MM.1S (cell line): ENCODE data around the gene LMO1.

Source experiments
- DNase-seq: peaks from one replicate; pipeline ENCODE4 v3.0.0-alpha.2; 2015
- H2AFZ ChIP-seq: fragments of 300-600 bp; sonication (generic); 2 replicates; pipeline ENCODE4 v1.6.0; 2016; ENCODE audit warnings: antibody characterized with exemption, low read length
- H3F3A ChIP-seq: fragments of 300-600 bp; sonication (generic); 2 replicates; pipeline ENCODE4 v1.6.1; 2016; ENCODE audit warnings: mild to moderate bottlenecking, antibody characterized with exemption, low read length, moderate library complexity, mixed read lengths; ENCODE audit not compliant: insufficient read depth
- H3K27ac ChIP-seq: fragments of 300-600 bp; sonication (generic); 2 replicates; pipeline ENCODE4 v1.5.1; 2016; ENCODE audit warnings: mild to moderate bottlenecking, low read length
- H3K27me3 ChIP-seq: fragments of 300-600 bp; sonication (generic); replicated peaks from 2 replicates; pipeline ENCODE4 v1.6.0; 2016; ENCODE audit warnings: low read length; ENCODE audit not compliant: insufficient read depth
- H3K36me3 ChIP-seq: fragments of 300-600 bp; sonication (generic); replicated peaks from 2 replicates; pipeline ENCODE4 v1.6.1; 2016; ENCODE audit warnings: mild to moderate bottlenecking, low read length, mixed read lengths; ENCODE audit not compliant: insufficient read depth
- H3K4me1 ChIP-seq: fragments of 300-600 bp; sonication (generic); 2 replicates; pipeline ENCODE4 v1.6.1; 2016; ENCODE audit warnings: low read length, mixed read lengths
- H3K4me2 ChIP-seq: fragments of 300-600 bp; sonication (generic); 2 replicates; pipeline ENCODE4 v1.6.0; 2016; ENCODE audit warnings: low read depth, low read length
- H3K4me3 ChIP-seq: fragments of 300-600 bp; sonication (generic); 2 replicates; pipeline ENCODE4 v1.5.1; 2016; ENCODE audit warnings: low read length, mixed read lengths
- H3K79me2 ChIP-seq: fragments of 300-600 bp; sonication (generic); 2 replicates; pipeline ENCODE4 v1.6.1; 2016; ENCODE audit warnings: mixed run types, low read length, mixed read lengths
- H3K9ac ChIP-seq: fragments of 300-600 bp; sonication (generic); 2 replicates; pipeline ENCODE4 v1.6.1; 2016; ENCODE audit warnings: low read length, mixed read lengths
- H3K9me2 ChIP-seq: fragments of 300-600 bp; sonication (generic); replicated peaks from 2 replicates; pipeline ENCODE4 v1.6.1; 2016; ENCODE audit warnings: mild to moderate bottlenecking, low read length, mixed read lengths; ENCODE audit not compliant: insufficient read depth
- H3K9me3 ChIP-seq: fragments of 300-600 bp; sonication (generic); replicated peaks from 2 replicates; pipeline ENCODE4 v1.6.1; 2016; ENCODE audit warnings: mild to moderate bottlenecking, low read length, mixed read lengths; ENCODE audit not compliant: insufficient read depth
- H4K20me1 ChIP-seq: fragments of 300-600 bp; sonication (generic); 2 replicates; pipeline ENCODE4 v1.6.1; 2016; ENCODE audit warnings: mild to moderate bottlenecking, low read length, moderate library complexity, mixed read lengths; ENCODE audit not compliant: insufficient read depth
- CTCF ChIP-seq: fragments of 300-600 bp; sonication (generic); IDR thresholded peaks from 2 replicates; pipeline ENCODE4 v1.5.1; 2016; ENCODE audit warnings: antibody characterized with exemption, low read length, mixed read lengths
- EZH2 ChIP-seq: fragments of 300-600 bp; sonication (generic); optimal IDR thresholded peaks from 2 replicates; pipeline ENCODE3; 2017; ENCODE audit warnings: low read depth, mild to moderate bottlenecking, antibody characterized with exemption, low read length, mixed read lengths
- EZH2phosphoT487 ChIP-seq: fragments of 300-600 bp; sonication (generic); IDR thresholded peaks from 2 replicates; pipeline ENCODE4 v1.6.1; 2018; ENCODE audit warnings: antibody characterized with exemption, low read length

LMO1 gene

GRCh38 chr11:8250981-8251615, 12.6 kb downstream of the LMO1 start:
- Histone ChIP-seq H3K27me3 (no peaks in the 10 kb centered on the region), H3K9ac (no peak overlapping the region), H3K9me3 (no peaks in the 10 kb centered on the region), H3K79me2 (no peaks in the 10 kb centered on the region), H4K20me1 (no peaks in the 10 kb centered on the region), H3K4me2 (no peak overlapping the region), H3K36me3 (no peaks in the 10 kb centered on the region), H3F3A (no peaks in the 10 kb centered on the region), H2AFZ (no peak overlapping the region), H3K9me2 (no peaks in the 10 kb centered on the region), H3K27ac (no peak overlapping the region), H3K4me1 (no peaks in the 10 kb centered on the region), H3K4me3 (no peak overlapping the region)
- TF ChIP-seq EZH2phosphoT487 = no peak
- TF ChIP-seq CTCF = no peak
- TF ChIP-seq EZH2 = no peak
- no peak for DNase-seq

- H3K27me3 ChIP-seq = no peaks in the 10 kb centered on the region
- H3K79me2 ChIP-seq = no peaks in the 10 kb centered on the region
- no peaks in the 10 kb centered on the region for H3K9me3 ChIP-seq
- H3K4me3 ChIP-seq = no peak overlapping the region
- H3K36me3 ChIP-seq = no peaks in the 10 kb centered on the region
- no peak overlapping the region for H3K4me2 ChIP-seq
- H4K20me1 ChIP-seq = no peaks in the 10 kb centered on the region
- no peak for TF ChIP-seq EZH2
- TF ChIP-seq CTCF = no peak
- TF ChIP-seq EZH2phosphoT487 = no peak
- H3F3A ChIP-seq = no peaks in the 10 kb centered on the region
- no peak overlapping the region for H3K9ac ChIP-seq
- H3K4me1 ChIP-seq = no peaks in the 10 kb centered on the region
- DNase-seq = no peak
- no peak overlapping the region for H2AFZ ChIP-seq
- H3K27ac ChIP-seq = no peak overlapping the region
- H3K9me2 ChIP-seq = no peaks in the 10 kb centered on the region
Measured at GRCh38 chr11:8250434-8250833, 13.2 kb downstream of the LMO1 start.

- no peaks in the 10 kb centered on the region for H4K20me1 ChIP-seq
- no peaks in the 10 kb centered on the region for H3F3A ChIP-seq
- no peak for DNase-seq
Measured at GRCh38 chr11:8249482-8249881, 14.2 kb downstream of the LMO1 start.

More at GRCh38 chr11:8249482-8249881, 14.2 kb downstream of the LMO1 start:
- H3K9me2 ChIP-seq = no peaks in the 10 kb centered on the region
- no peaks in the 10 kb centered on the region for H3K27me3 ChIP-seq
- no peaks in the 10 kb centered on the region for H3K9me3 ChIP-seq
- no peaks in the 10 kb centered on the region for H3K36me3 ChIP-seq
- H3K79me2 ChIP-seq = no peaks in the 10 kb centered on the region
- H3K4me1 ChIP-seq = no peaks in the 10 kb centered on the region
- no peak overlapping the region for H3K9ac ChIP-seq
- no peak overlapping the region for H3K4me2 ChIP-seq
- no peak for TF ChIP-seq EZH2
- TF ChIP-seq CTCF = no peak
- TF ChIP-seq EZH2phosphoT487 = no peak
- H3K4me3 ChIP-seq = no peak overlapping the region
- H2AFZ ChIP-seq = no peak overlapping the region
- no peak overlapping the region for H3K27ac ChIP-seq
